Measurements from ENCODE around the gene CRYBB2. TPM values are rescaled to one million over a fixed set of nuclear protein-coding genes. Genes with fewer than 3 reads are reported as not detected.

The CRYBB2 gene
- total RNA-seq, 1 experiment from 2014 or later: not detected

DNA sequence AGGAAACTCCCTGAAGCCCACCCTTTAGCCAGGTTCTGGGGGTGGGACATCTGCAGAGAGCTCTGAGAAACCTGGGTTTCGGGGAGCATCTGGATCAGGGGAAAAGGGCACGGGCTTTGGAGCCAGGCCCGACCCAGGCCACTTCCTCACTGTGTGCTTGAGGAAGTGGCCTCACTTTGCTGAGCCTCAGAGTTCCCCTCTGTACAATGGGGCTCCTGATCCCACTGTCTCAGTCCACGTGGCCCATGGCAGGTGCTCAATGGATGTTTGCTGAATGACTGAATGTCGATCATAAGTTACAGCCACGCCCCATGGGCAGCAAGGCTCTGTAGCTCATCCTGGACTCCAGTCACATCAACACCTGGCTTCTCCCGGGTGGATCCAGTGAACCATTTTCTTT, 18.5 kb upstream of the CRYBB2 start:
- H2AK5ac ChIP-seq (ENCODE audit: insufficient read length, low read length): no peak overlapping the region
- no peak overlapping the region for H4K91ac ChIP-seq (ENCODE audit: insufficient read length, low read depth, low read length)
- H3K9ac ChIP-seq (ENCODE audit: extremely low read depth, insufficient read length, low read length): no peak overlapping the region
- H3K4me1 Mint-ChIP-seq: peaks cover 0 to 5% of the 10 kb centered on the region in 2 experiments; a peak in 1 of 4 replicates
- H4K5ac ChIP-seq (ENCODE audit: insufficient read length, low read depth, low read length): no peak overlapping the region
- peaks cover 0 to 6% (median 0%) of the 10 kb centered on the region in 3 experiments; a peak in 2 of 7 replicates for H3K36me3 Mint-ChIP-seq (ENCODE audit: insufficient read depth in 1 of 3, low read depth in 3 of 3)
- H3K79me2 ChIP-seq (ENCODE audit: insufficient read depth, low read length): no peaks in the 10 kb centered on the region
- H3K18ac ChIP-seq (ENCODE audit: insufficient read length, low read depth, low read length): no peak overlapping the region
- no CpG with 5 or more reads among the region's 7 CpGs for WGBS (ENCODE audit: extremely low coverage, insufficient read length, low lambda C conversion rate)
- H2BK120ac ChIP-seq (ENCODE audit: low read depth, low read length, poor library complexity, severe bottlenecking): no peak overlapping the region
- TF ChIP-seq, protein P1, sequence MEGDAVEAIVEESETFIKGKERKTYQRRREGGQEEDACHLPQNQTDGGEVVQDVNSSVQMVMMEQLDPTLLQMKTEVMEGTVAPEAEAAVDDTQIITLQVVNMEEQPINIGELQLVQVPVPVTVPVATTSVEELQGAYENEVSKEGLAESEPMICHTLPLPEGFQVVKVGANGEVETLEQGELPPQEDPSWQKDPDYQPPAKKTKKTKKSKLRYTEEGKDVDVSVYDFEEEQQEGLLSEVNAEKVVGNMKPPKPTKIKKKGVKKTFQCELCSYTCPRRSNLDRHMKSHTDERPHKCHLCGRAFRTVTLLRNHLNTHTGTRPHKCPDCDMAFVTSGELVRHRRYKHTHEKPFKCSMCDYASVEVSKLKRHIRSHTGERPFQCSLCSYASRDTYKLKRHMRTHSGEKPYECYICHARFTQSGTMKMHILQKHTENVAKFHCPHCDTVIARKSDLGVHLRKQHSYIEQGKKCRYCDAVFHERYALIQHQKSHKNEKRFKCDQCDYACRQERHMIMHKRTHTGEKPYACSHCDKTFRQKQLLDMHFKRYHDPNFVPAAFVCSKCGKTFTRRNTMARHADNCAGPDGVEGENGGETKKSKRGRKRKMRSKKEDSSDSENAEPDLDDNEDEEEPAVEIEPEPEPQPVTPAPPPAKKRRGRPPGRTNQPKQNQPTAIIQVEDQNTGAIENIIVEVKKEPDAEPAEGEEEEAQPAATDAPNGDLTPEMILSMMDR (conservative IDR thresholded peaks at IDR 0.05): no peak
- H3K9me3 ChIP-seq (ENCODE audit: control insufficient read depth, low read depth, low read length): no peaks in the 10 kb centered on the region
- H2BK12ac ChIP-seq (ENCODE audit: insufficient read length, low read depth, low read length): no peak overlapping the region
- no peaks in the 10 kb centered on the region for H3K9me3 Mint-ChIP-seq
- H3K4me1 ChIP-seq (ENCODE audit: insufficient read depth, low read length): no peaks in the 10 kb centered on the region
- H3K56ac ChIP-seq (ENCODE audit: insufficient read length, low read depth, low read length): no peak overlapping the region
- no peak overlapping the region for H3K4ac ChIP-seq (ENCODE audit: low read depth, low read length)
- no peak overlapping the region for H3K27ac ChIP-seq (ENCODE audit: insufficient read length, low read depth, low read length)
- no peaks in the 10 kb centered on the region; the same call in 1 of the 2 replicates for H3K27me3 Mint-ChIP-seq (ENCODE audit: low read depth)
- H2BK5ac ChIP-seq (ENCODE audit: insufficient read length, low read length): no peak overlapping the region
- H3K27me3 ChIP-seq (ENCODE audit: insufficient read depth, low read length): no peaks in the 10 kb centered on the region
- no peak overlapping the region for H2BK20ac ChIP-seq (ENCODE audit: low read depth, low read length, poor library complexity, severe bottlenecking)
- no peak overlapping the region for H3T11ph ChIP-seq (ENCODE audit: low read length)
- no peak overlapping the region for H3K27ac Mint-ChIP-seq
- H3K23ac ChIP-seq (ENCODE audit: insufficient read length, low read depth, low read length): no peak overlapping the region
- no peak overlapping the region for H2AFZ ChIP-seq (ENCODE audit: low read length)
- H3K79me1 ChIP-seq (ENCODE audit: insufficient read depth, low read depth, low read length, poor library complexity, severe bottlenecking): no peaks in the 10 kb centered on the region
- H3K4me2 ChIP-seq (ENCODE audit: insufficient read depth, insufficient read length, low read length): no peak overlapping the region
- no peak overlapping the region for H2BK15ac ChIP-seq (ENCODE audit: low read depth, low read length)
- H3K23me2 ChIP-seq (ENCODE audit: insufficient read length, low read depth, low read length, poor library complexity, severe bottlenecking): no peaks in the 10 kb centered on the region
- no peak overlapping the region for H4K8ac ChIP-seq (replicated peaks; ENCODE audit: insufficient read length, low read depth, low read length)
- DNase-seq: no peak
- H3K4me3 Mint-ChIP-seq: no peak overlapping the region
- no peaks in the 10 kb centered on the region for H4K20me1 ChIP-seq (ENCODE audit: control insufficient read depth, insufficient read depth, insufficient read length)
- no peak overlapping the region for H3K14ac ChIP-seq (ENCODE audit: insufficient read depth, low read length)

Data from H9 (cell line).